Bronchial epithelial cell (primary cell): Measurements from ENCODE around the gene BCAN. TPM values are rescaled to one million over a fixed set of nuclear protein-coding genes. Genes with fewer than 3 reads are reported as not detected.

Experiments
- DNase-seq: peaks from one replicate; pipeline ENCODE4 v3.0.0-alpha.2; 2010; ENCODE audit warnings: low read depth
- FAIRE-seq: peaks from 2 replicates; lab custom pipeline; 2011; peaks lifted over from hg19 to GRCh38; lab: Jason Lieb, UNC
- H3K27me3 ChIP-seq: 2 replicates; pipeline ENCODE4 v1.5.1; 2011; ENCODE audit warnings: low read length; ENCODE audit not compliant: control insufficient read depth, insufficient read depth
- H3K36me3 ChIP-seq: 2 replicates; pipeline ENCODE4 v1.5.1; 2011; ENCODE audit warnings: low read length; ENCODE audit not compliant: control insufficient read depth, insufficient read depth
- H3K4me3 ChIP-seq: 2 replicates; pipeline ENCODE4 v1.5.1; 2011; ENCODE audit warnings: mild to moderate bottlenecking, low read depth, low read length, control low read depth
- total RNA-seq: library from RNA; depleted of rRNA; stranded (reverse); fragments of >200 nt; gene quantifications from 2 replicates; pipeline ENCODE4 v1.2.1, GENCODE V29; 2014
- TF ChIP-seq, protein P1 (sequence below): IDR thresholded peaks from 2 replicates; pipeline ENCODE4 v1.5.1; 2011; ENCODE audit warnings: mild to moderate bottlenecking, moderate library complexity, low read length, control low read depth, inconsistent platforms; ENCODE audit not compliant: insufficient read depth, severe bottlenecking

The BCAN gene
- total RNA-seq, 1 donor from 2014 or later, result not detected

DNA sequence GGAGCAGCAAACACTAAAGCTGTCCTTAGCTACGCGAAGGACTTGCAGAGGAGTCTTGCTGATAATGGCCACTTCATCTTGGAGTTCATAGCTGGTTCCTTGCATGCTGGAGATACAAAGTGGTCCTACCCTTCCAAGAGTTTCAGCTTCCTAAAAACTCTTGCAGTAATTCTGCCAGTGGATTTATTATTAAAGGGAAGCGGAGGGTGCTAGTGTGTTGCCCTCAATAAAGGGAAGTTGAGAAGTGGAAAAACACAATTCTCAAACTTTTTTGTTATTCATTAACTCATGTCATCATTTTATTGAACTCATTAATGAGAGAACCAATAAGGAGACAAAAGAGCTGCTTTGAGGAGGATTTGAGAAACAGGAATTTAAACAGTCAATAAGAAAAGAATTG, 29.3 kb upstream of the BCAN start:
- peaks cover 3% of the 10 kb centered on the region for H3K27me3 ChIP-seq
- H3K36me3 ChIP-seq, result no peaks in the 10 kb centered on the region
- H3K4me3 ChIP-seq, result no peak overlapping the region
- no peak for DNase-seq
- TF ChIP-seq, protein P1, sequence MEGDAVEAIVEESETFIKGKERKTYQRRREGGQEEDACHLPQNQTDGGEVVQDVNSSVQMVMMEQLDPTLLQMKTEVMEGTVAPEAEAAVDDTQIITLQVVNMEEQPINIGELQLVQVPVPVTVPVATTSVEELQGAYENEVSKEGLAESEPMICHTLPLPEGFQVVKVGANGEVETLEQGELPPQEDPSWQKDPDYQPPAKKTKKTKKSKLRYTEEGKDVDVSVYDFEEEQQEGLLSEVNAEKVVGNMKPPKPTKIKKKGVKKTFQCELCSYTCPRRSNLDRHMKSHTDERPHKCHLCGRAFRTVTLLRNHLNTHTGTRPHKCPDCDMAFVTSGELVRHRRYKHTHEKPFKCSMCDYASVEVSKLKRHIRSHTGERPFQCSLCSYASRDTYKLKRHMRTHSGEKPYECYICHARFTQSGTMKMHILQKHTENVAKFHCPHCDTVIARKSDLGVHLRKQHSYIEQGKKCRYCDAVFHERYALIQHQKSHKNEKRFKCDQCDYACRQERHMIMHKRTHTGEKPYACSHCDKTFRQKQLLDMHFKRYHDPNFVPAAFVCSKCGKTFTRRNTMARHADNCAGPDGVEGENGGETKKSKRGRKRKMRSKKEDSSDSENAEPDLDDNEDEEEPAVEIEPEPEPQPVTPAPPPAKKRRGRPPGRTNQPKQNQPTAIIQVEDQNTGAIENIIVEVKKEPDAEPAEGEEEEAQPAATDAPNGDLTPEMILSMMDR, result no peak
- FAIRE-seq, result no peak

DNA sequence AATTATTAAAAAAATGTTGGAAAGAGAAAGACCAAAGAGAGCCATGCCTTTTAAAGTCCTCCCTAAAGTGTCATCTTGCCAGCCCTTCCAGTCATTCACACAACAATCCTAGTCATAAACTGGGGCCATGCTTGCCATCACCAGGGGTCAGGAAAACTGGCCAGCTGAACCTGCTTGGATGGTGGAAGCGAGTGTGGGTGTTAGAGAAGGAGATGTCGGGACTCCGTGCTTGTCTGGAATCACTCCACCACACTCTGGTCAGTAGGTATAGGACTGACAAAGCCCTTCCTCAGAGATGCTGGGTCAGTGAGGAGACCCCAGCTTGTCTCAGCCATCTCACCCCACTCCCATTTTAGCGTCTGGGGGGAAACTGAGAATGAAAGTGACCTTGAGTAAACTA, 26.0 kb upstream of the BCAN start:
- Histone ChIP-seq H3K4me3 (no peak overlapping the region), H3K27me3 (peaks cover 9% of the 10 kb centered on the region), H3K36me3 (no peaks in the 10 kb centered on the region)
- TF ChIP-seq, protein P1, result no peak
- DNase-seq, result no peak
- no peak for FAIRE-seq

DNA sequence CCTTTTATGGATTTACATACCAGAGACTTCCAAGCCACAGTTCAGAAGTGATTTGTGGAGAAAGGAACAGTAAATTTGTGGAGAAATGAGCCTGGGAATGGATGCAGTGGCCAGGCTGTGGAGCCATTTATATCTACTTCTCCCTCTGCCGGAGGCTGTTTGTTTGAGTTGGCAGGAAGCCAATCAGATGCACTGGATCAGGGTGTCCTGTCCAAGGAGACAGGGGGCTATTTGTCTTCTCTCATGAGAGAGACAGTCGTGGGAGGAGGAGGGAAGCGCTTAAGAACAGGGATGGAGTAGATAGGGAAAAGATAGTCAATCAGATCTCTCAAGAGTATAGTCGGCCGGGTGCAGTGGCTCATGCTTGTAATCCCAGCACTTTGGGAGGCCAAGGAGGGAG, 25.5 kb upstream of the BCAN start:
- DNase-seq, result no peak
- H3K36me3 ChIP-seq, result no peaks in the 10 kb centered on the region
- peaks cover 9% of the 10 kb centered on the region for H3K27me3 ChIP-seq
- no peak overlapping the region for H3K4me3 ChIP-seq
- TF ChIP-seq, protein P1, result no peak
- FAIRE-seq, result no peak

- FAIRE-seq, result no peak
- DNase-seq, result peak; percentile 32
- H3K27me3 ChIP-seq, result peaks cover 21% of the 10 kb centered on the region
- no peak within 1 kb of the TSS for H3K4me3 ChIP-seq
- no peaks in the 10 kb centered on the region for H3K36me3 ChIP-seq
- TF ChIP-seq, protein P1, result peak; percentile 69
Observed at GRCh38 chr1:156618853-156619581, 22.9 kb upstream of the BCAN start, which contains the start of gene HAPLN2. HAPLN2 (plus strand) TSS chr1:156619415; CDS start chr1:156623491, 4,076 bp downstream.

DNA sequence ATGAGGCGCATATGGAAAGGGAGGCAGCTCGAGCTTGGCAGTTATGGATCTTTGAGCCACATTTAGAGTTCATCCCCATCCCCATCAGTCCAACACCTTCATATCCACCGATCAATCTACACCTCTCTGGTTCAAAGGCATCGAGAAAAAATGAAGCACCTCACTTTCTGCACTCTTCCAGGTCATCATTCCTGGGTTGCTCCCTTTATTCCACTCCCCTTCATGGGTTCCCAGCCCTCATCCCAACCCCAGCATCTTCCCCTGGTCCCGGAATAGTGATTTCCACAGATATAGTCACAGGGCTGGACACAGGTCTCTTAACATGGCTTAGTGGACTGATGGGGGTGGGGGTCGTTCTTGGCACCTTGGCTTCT, 22.3 kb upstream of the BCAN start:
- TF ChIP-seq, protein P1, result no peak
- DNase-seq (no peak), FAIRE-seq (no peak)
- Histone ChIP-seq H3K4me3 (no peak overlapping the region), H3K36me3 (no peaks in the 10 kb centered on the region), H3K27me3 (peaks cover 27% of the 10 kb centered on the region)
